Endothelial cell (in vitro differentiated cells): Measurements from ENCODE around the gene HLA-DRB5. TPM values are rescaled to one million over a fixed set of nuclear protein-coding genes. Genes with fewer than 3 reads are reported as not detected.

Experiments
- total RNA-seq: library from RNA; stranded (reverse); fragmentation: NEBNext Ultra II Directional; extraction: Animal tissue kit (Norgen Biotek cat#: 25700); gene quantifications from one replicate; pipeline ENCODE4 v1.2.1, GENCODE V29; 2021; ENCODE audit not compliant: unreplicated experiment

HLA-DRB5 gene
- total RNA-seq, 1 donor from 2014 or later, result 0.82 TPM

Other genes with a start within 250 kb of the HLA-DRB5 start
- gene TSBP1, start 158.4 kb downstream of the HLA-DRB5 start, total RNA-seq, result not detected
- not detected for gene BTNL2, start 123.1 kb downstream of the HLA-DRB5 start, total RNA-seq
- gene HLA-DRA, start 90.4 kb downstream of the HLA-DRB5 start, total RNA-seq, result 0.28 TPM
- 5.1 TPM for gene HLA-DRB1, start 59.6 kb upstream of the HLA-DRB5 start, total RNA-seq
- gene HLA-DQA1, start 107.1 kb upstream of the HLA-DRB5 start, total RNA-seq, result not detected
- gene HLA-DQB1, start 136.4 kb upstream of the HLA-DRB5 start, total RNA-seq, result 22.0 TPM
- not detected for gene HLA-DQA2, start 211.1 kb upstream of the HLA-DRB5 start, total RNA-seq
- 0.31 TPM for gene HLA-DQB2, start 233.2 kb upstream of the HLA-DRB5 start, total RNA-seq